HepG2 (cell line): ENCODE measurements around the gene SPATA33. TPM values are rescaled to one million over a fixed set of nuclear protein-coding genes. Genes with fewer than 3 reads are reported as not detected.

Experiments used
- ATAC-seq: fragments of 200-7000 bp; cut with Tn5 transposase; 3 replicates; pipeline ENCODE4 v1.9.1; 2020; ENCODE audit warnings: mild to moderate bottlenecking, moderate library complexity
- BruUV-seq: library from RNA; stranded (reverse); fragments of 400-500 nt; replicated peaks from 2 replicates; lab custom pipeline; 2021; lab: Mats Ljungman, UMichigan
- CTCF ChIA-PET: fragments of 300-600 bp; formaldehyde crosslinking; extraction: SDS; loops from one replicate; lab custom pipeline; 2021; ENCODE audit warnings: low total read pairs, inconsistent platforms, low intra/inter-chr PET ratio; lab: Yijun Ruan, JAX
- POLR2A ChIA-PET: fragments of 350-600 bp; sonication (Branson Sonifier 250); formaldehyde crosslinking; loops from one replicate; lab custom pipeline; 2020; ENCODE audit warnings: antibody characterized with exemption, inconsistent platforms; lab: Yijun Ruan, JAX
- DNase-seq: peaks from one replicate; pipeline ENCODE4 v3.0.0-alpha.2; 2015; ENCODE audit warnings: low spot score
- FAIRE-seq: peaks from 3 replicates; lab custom pipeline; 2011; peaks lifted over from hg19 to GRCh38; lab: Jason Lieb, UNC
- H2AFZ ChIP-seq: one replicate; pipeline ENCODE4 v1.6.1; 2011; ENCODE audit warnings: low read length, inconsistent platforms
- H3K27ac ChIP-seq: fragments of 300-600 bp; 3 replicates; pipeline ENCODE4 v1.8.0; 2011; ENCODE audit warnings: mixed run types, mild to moderate bottlenecking, mixed read lengths, low read length, inconsistent platforms; ENCODE audit not compliant: insufficient read depth; ENCODE audit errors: extremely low read length
- H3K27me3 ChIP-seq, 2 experiments: fragments of 200-600 bp in 1 of 2; 2 replicates in 1 of 2; 3 replicates in 1 of 2; pipeline versions ENCODE4 v1.6.0 to v1.8.0; 2011; ENCODE audit warnings: low read length in 2 of 2, mild to moderate bottlenecking in 2 of 2, moderate library complexity in 2 of 2, inconsistent platforms in 1 of 2; ENCODE audit not compliant: insufficient read depth in 2 of 2, control insufficient read depth in 1 of 2
- H3K36me3 ChIP-seq, 2 experiments: fragments of 200-600 bp in 1 of 2; replicated peaks in 1 of 2; 2 replicates in 1 of 2; 3 replicates in 1 of 2; pipeline versions ENCODE4 v1.5.1 to v1.8.0; 2011; ENCODE audit warnings: low read length in 2 of 2, inconsistent platforms in 1 of 2; ENCODE audit not compliant: insufficient read depth in 2 of 2, control insufficient read depth in 1 of 2
- H3K4me1 ChIP-seq: 2 replicates; pipeline ENCODE4 v1.5.1; 2012; ENCODE audit warnings: low read length, inconsistent platforms; ENCODE audit not compliant: insufficient read depth
- H3K4me2 ChIP-seq: 2 replicates; pipeline ENCODE4 v1.6.0; 2011; ENCODE audit warnings: low read depth, low read length, inconsistent platforms
- H3K4me3 ChIP-seq, 3 experiments: fragments of 200-600 bp in 1 of 3; sonication (generic), shearing (Covaris generic) in 1 of 3; replicated peaks in 1 of 3; 2 replicates each; pipeline ENCODE4 v1.5.1; 2011 to 2016; ENCODE audit warnings: low read length in 3 of 3, inconsistent platforms in 2 of 3, low read depth in 2 of 3, mild to moderate bottlenecking in 2 of 3, control low read depth in 1 of 3, mixed read lengths in 1 of 3; ENCODE audit not compliant: insufficient read depth in 1 of 3
- H3K79me2 ChIP-seq: one replicate; pipeline ENCODE4 v1.6.1; 2011; ENCODE audit warnings: low read length, inconsistent platforms; ENCODE audit not compliant: insufficient read depth
- H3K9ac ChIP-seq: 2 replicates; pipeline ENCODE4 v1.6.0; 2011; ENCODE audit warnings: mild to moderate bottlenecking, low read depth, low read length, inconsistent platforms; ENCODE audit not compliant: insufficient read depth
- H3K9me3 ChIP-seq: 2 replicates; pipeline ENCODE4 v1.5.1; 2012; ENCODE audit warnings: mild to moderate bottlenecking, low read length
- H4K20me1 ChIP-seq: 2 replicates; pipeline ENCODE4 v1.6.0; 2011; ENCODE audit warnings: inconsistent platforms, mild to moderate bottlenecking, low read length, moderate library complexity; ENCODE audit not compliant: insufficient read depth
- ATF7-NPFF ChIP-seq: sonication (generic); formaldehyde crosslinking; IDR thresholded peaks from 2 replicates; pipeline ENCODE4 v1.8.1; 2023; ENCODE audit warnings: mild to moderate bottlenecking, low read depth, missing genetic modification reagents, moderate library complexity
- DNMT3B ChIP-seq: conservative IDR thresholded peaks from 2 replicates; pipeline ENCODE4 v1.6.1; 2016; ENCODE audit warnings: missing biosample characterization, control low read depth
- MTA1 ChIP-seq: sonication (generic); formaldehyde crosslinking; IDR thresholded peaks from 2 replicates; pipeline ENCODE4 v1.4.0; 2020; ENCODE audit warnings: missing genetic modification reagents, mild to moderate bottlenecking, borderline replicate concordance
- MTERF4 ChIP-seq: sonication (generic); formaldehyde crosslinking; IDR thresholded peaks from 2 replicates; pipeline ENCODE4 v1.8.0; 2023; ENCODE audit warnings: mild to moderate bottlenecking, missing genetic modification reagents
- RBFOX2 ChIP-seq: fragments of 200-400 bp; formaldehyde crosslinking; IDR thresholded peaks from 2 replicates; pipeline ENCODE4 v1.6.1; 2017; ENCODE audit warnings: low read depth, mild to moderate bottlenecking, low read length
- SOX6 ChIP-seq, 2 experiments: fragments of 450-650 bp in 1 of 2; sonication (generic) in 1 of 2; formaldehyde crosslinking in 1 of 2; IDR thresholded peaks; 2 replicates each; pipeline versions ENCODE4 v1.4.0 to v1.6.1; 2017 to 2020; ENCODE audit warnings: antibody characterized with exemption in 1 of 2, mild to moderate bottlenecking in 1 of 2, missing genetic modification reagents in 1 of 2
- THAP7 ChIP-seq: sonication (generic); formaldehyde crosslinking; IDR thresholded peaks from 2 replicates; pipeline ENCODE4 v1.8.1; 2023; ENCODE audit warnings: mild to moderate bottlenecking, missing genetic modification reagents
- U2AF1 ChIP-seq: fragments of 200-400 bp; formaldehyde crosslinking; optimal IDR thresholded peaks from 2 replicates; pipeline ENCODE3; 2017; ENCODE audit warnings: mild to moderate bottlenecking, low read depth, low read length
- YY1 ChIP-seq: IDR thresholded peaks from 2 replicates; pipeline ENCODE4 v1.6.1; 2011; ENCODE audit warnings: low read length, low read depth, moderate library complexity, mild to moderate bottlenecking; ENCODE audit not compliant: insufficient read depth, insufficient replicate concordance
- WGBS: methylation state at CpG from one replicate; pipeline ENCODE4 v1.1.6; 2017; ENCODE audit warnings: low lambda C conversion rate; 5-methylcytosine and 5-hydroxymethylcytosine counted together
- in situ Hi-C: cut with HindIII; loops from 2 replicates; pipeline ENCODE4 v1.10.0; 2017; ENCODE audit warnings: low pct_unique_long_range_greater_than_20kb; ENCODE audit not compliant: extremely low pct_ligation_motif_present
- intact Hi-C: fragments of 100-400 bp; cut with micrococcal nuclease; formaldehyde crosslinking; loops from one replicate; pipeline ENCODE4 v1.10.0; 2022; ENCODE audit not compliant: unreplicated experiment
- polyA plus RNA-seq, 8 experiments: library from polyadenylated mRNA; depleted of rRNA in 3 of 8; stranded (reverse) in 7 of 8; unstranded in 1 of 8; fragments of >200 nt; fragmentation: Illumina TruSeq in 4 of 8; extraction: Trizol in 4 of 8; gene quantifications; 2 replicates each; pipeline versions ENCODE4 v1.2.1 to v1.2.3, GENCODE V29; 2011 to 2016; ENCODE audit warnings: low read depth in 4 of 8, missing spikeins in 1 of 8, mixed read lengths in 1 of 8; ENCODE audit not compliant: insufficient read depth in 1 of 8
- total RNA-seq, 5 experiments: library from RNA; depleted of rRNA; stranded (reverse); fragments of >200 nt; fragmentation: Illumina TruSeq; extraction: Trizol; gene quantifications; 2 replicates each; pipeline ENCODE4 v1.2.3, GENCODE V29; 2016; ENCODE audit warnings: low read depth in 1 of 5

Gene SPATA33
- total and polyA plus RNA-seq, 2 of the 13 experiments (the other 11 are each of a cell fraction or from before 2014, with no cell fraction given): 5.7 to 11.0 TPM

- Histone ChIP-seq H3K4me3 (no peak overlapping the region), H3K9me3 (no peaks in the 10 kb centered on the region), H3K9ac (no peak overlapping the region), H3K36me3 (peaks cover 5 to 14% of the 10 kb centered on the region in 2 experiments; a peak in 2 of 5 replicates), H3K4me2 (no peak overlapping the region), H3K27me3 (no peaks in the 10 kb centered on the region), H2AFZ (no peak overlapping the region), H4K20me1 (no peaks in the 10 kb centered on the region), H3K79me2 (peaks cover 2% of the 10 kb centered on the region), H3K4me1 (peaks cover 62% of the 10 kb centered on the region), H3K27ac (no peak overlapping the region)
- DNase-seq (no peak), ATAC-seq (no peak), FAIRE-seq (no peak)
- TF ChIP-seq DNMT3B: no peak
- TF ChIP-seq THAP7 (CRISPR knock-in tag): no peak
- TF ChIP-seq YY1: no peak
- TF ChIP-seq ATF7-NPFF: no peak
- TF ChIP-seq RBFOX2: peak; percentile 51
- no peak for TF ChIP-seq U2AF1
- 0 out of 2 replicates have a peak, but pooled peaks have one; percentile 18 for TF ChIP-seq MTA1 (CRISPR knock-in tag)
- no peak for TF ChIP-seq SOX6 (IDR thresholded peaks at IDR 0.05)
- no peak for TF ChIP-seq SOX6 (CRISPR knock-in tag; IDR thresholded peaks at IDR 0.05)
- TF ChIP-seq MTERF4 (CRISPR knock-in tag): no peak
- in situ Hi-C loops: no loop called here
- BruUV-seq: no TSS peak
- POLR2A ChIA-PET: no interaction called here
- over 99% methylated on average over 10 of the region's 19 CpGs for WGBS
- CTCF ChIA-PET: interaction anchor here (0.6 kb wide), 1 partner anchor 38 kb away, joined by 3 read pairs; no protein-coding TSS in a partner anchor
- intact Hi-C loops: no loop called here
These were observed 39.6 kb downstream of the SPATA33 start for GRCh38 chr16:89697161-89697615.
